Stimulated activated CD4-positive, alpha-beta T cell treated with anti-CD3 and anti-CD28 coated beads, Interleukin-4, amount 100 ng/mL, for 48 hours (primary cell): ENCODE results near the gene DPYD.

ENCODE experiments used
- DNase-seq, 2 donors: peaks; one replicate each; pipeline ENCODE4 v3.0.0-alpha.2; 2020; ENCODE audit warnings: low read depth in 2 of 2

The DPYD gene

GRCh38 chr1:97841338-97841737, 79.5 kb downstream of the DPYD start:
- DNase-seq, result no peak

GRCh38 chr1:97837161-97837560, 83.7 kb downstream of the DPYD start:
- DNase-seq, result no peak

GRCh38 chr1:97834899-97835298, 85.9 kb downstream of the DPYD start:
- DNase-seq, result no peak

DNA sequence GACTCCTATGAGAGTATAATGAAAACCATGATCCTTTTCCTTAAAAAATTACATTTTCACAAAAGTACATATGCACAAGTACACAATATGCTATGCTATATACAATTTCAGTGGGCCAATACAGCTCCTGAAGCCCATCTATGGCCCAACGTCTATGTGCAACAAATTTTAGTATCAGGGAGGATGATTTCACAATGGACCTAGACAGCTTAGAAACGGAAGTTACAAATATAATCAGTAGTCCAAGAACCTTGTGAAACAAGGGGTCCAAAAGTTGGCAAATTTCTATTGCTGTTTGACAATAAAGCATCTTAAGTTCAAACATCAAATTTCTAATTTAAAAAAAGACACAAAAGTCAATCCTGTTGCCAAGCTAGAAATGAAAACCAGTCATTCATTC, 87.0 kb downstream of the DPYD start:
- DNase-seq, result no peak

DNA sequence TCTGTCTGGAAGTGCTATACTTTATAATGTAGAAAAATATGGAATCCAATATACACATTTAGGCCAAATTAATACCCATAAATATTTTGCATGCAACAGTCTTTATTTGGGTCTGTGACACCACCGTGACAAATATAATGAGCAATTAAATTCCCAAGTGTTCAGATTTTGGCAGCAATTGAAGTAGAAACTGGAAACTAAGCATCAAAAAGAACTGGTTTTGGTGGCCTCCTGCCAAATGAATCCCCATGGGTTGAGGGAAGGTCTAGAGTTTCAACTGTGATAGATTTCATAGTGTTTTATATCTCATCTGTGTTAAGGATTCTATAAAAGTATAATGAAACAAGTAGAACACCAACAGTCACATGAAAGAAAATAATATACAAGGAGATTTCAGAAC, 88.4 kb downstream of the DPYD start:
- no peak for DNase-seq

- no peak for DNase-seq
Measured at GRCh38 chr1:97827887-97828286, 92.9 kb downstream of the DPYD start.

DNA sequence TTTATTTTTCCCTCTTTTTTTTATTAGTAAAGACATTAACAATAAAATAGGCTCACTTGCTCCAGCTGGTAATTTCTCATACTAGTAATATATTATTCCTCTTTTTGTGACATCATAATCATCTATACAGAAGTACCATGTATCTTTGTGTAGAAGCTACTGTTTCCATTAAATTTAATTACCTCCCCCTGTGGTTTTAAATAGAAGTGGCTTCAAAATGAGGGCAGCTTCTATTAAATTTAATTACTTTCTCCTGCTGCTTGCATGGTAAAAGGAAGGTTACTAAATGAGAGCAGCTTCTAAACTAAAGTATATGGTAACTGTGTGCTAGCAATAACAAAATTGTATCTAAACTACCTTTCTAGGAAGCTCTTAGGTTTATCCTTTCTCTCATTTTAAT, 94.0 kb downstream of the DPYD start:
- no peak for DNase-seq

- DNase-seq, result no peak
Measured at GRCh38 chr1:97824624-97825023, 96.2 kb downstream of the DPYD start.

- no peak for DNase-seq
Measured at GRCh38 chr1:97824200-97824599, 96.6 kb downstream of the DPYD start.

DNA sequence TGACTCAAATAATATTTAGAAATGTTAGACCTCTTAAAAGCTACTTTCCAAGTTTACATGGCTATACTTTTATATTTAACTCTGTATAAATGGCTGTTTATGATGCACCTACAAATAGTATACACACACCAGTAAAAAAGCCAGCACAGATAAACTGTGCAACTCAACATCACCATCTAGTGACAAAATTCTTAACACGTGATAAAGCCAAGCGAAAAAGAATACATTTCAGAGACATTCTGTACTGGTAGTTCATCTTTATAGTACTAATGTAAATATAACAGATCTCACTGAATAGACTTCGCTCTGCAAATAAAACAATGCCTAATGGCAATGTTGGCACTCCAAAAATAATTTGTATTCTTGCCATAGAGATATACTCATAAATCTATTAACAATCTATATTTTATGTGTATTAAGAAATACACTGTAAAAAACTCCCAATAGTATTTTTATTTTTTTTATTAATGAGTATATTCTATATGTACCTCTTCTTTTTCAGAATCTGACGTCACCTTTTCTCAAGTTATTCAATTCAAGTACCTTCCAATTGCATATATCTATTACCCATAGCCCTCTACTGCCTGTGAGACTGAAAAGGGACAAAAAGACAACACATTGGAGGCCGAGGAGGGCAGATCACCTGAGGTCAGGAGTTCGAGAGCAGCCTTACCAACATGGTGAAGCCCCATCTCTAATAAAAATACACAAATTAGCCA, 100.2 kb downstream of the DPYD start:
- DNase-seq, result no peak

- no peak for DNase-seq
Measured at GRCh38 chr1:97816927-97817326, 103.9 kb downstream of the DPYD start.

DNA sequence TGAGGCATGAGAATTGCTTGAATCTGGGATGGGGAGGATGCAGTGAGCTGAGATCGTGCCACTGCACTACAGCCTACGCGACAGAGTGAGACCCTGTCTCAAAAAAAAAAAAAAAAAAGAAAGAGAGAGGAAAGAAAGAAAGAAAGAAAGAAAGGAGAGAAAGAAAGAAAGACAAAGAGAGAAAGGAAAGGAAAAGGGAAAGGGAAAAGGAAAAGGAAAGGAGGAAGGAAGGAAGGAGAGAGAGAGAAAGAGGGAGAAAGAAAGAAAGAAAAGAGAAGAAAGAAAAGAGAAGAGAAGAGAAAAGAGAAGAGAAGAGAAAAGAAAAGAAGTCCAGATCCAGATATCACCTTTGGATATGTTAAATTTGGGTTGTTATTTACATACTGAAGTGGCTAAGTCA, 106.0 kb downstream of the DPYD start:
- no peak for DNase-seq

DNA sequence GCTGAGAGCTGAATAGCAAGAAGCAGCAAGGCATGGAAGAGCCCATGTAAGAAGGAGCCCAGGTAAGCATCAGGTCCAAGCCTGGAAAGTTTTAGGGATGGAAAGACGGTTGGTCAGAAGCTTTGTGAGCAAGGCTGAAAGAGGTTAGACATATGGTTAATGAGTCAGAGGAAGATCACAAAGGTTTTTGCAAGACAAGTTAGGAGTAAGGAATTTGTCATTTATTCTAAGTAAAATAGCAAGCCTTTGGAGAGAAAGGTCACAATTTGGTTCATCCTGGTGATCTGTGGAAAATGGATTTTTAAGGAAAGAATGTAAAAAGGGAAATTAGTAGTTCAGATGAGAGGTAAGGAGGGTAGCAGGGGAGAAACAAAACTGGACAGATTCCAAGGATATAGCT, 106.7 kb downstream of the DPYD start:
- DNase-seq, result no peak

- DNase-seq, result no peak
Measured at GRCh38 chr1:97812076-97812475, 108.8 kb downstream of the DPYD start.

GRCh38 chr1:97806996-97807520, 113.8 kb downstream of the DPYD start:
- no peak for DNase-seq

- no peak for DNase-seq
Measured at GRCh38 chr1:97806326-97806725, 114.5 kb downstream of the DPYD start.

GRCh38 chr1:97805093-97805492, 115.7 kb downstream of the DPYD start:
- DNase-seq, result no peak

DNA sequence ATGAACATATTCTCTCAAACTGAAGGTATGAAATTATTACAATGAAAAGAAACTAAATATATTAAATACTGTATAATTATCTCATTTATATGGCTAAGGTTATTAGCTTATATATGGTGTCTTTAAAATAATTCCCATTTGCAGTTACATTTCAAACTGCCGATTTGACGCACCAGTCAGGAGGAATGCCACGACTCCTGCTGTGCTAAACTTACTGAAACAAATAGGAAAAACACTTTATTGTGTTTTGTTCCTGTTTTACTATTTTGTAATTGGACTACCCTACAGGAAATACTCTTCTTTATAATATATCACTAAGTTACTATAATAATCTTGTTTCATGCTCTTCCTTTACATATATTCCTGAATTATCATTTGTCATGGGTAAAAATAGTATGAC, 117.8 kb downstream of the DPYD start:
- no peak for DNase-seq

- DNase-seq, result no peak
Measured at GRCh38 chr1:97802011-97802410, 118.8 kb downstream of the DPYD start.

DNA sequence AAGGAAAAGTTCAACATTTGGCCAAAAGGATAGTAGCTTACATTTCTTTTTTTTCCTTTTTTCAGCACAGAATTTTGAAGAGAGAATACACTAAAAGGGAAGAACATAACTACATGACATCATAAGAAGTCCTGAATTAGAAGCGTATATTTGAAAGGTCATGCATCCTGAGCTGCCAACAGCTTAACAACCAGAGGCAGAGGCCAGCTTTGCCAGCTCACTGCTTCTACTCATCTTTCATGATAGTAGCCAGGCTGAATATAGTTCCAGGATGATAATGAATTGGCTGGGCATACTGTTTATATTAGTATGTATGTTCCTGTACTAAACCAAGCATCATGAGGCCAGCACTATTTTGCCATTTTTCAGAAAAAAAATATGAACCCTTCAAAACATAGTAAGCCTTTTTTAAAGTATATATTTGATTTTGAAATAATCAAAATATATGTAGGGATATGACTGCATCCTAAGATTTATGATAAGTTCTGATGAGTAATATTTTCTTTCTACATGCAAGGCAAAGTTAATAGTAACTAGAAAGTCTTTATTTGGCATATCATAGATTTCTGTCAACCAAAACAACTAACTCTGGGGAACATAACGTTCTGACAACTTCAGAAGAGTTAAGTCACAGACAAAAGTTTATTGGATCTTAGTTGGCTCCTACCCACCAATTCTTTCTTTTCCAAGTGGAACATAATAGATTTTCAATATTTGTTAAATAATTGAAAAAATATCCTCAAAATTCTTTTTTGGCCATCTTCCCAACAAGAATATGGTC, 123.2 kb downstream of the DPYD start:
- no peak for DNase-seq

GRCh38 chr1:97796711-97797110, 124.1 kb downstream of the DPYD start:
- no peak for DNase-seq

- DNase-seq, result no peak
Measured at GRCh38 chr1:97792655-97793054, 128.2 kb downstream of the DPYD start.

GRCh38 chr1:97791251-97791650, 129.6 kb downstream of the DPYD start:
- no peak for DNase-seq
